MM.1S (cell line): ENCODE data around the gene STRADA.

ENCODE experiments used
- DNase-seq: peaks from one replicate; pipeline ENCODE4 v3.0.0-alpha.2; 2015
- H2AFZ ChIP-seq: fragments of 300-600 bp; sonication (generic); 2 replicates; pipeline ENCODE4 v1.6.0; 2016; ENCODE audit warnings: antibody characterized with exemption, low read length
- H3F3A ChIP-seq: fragments of 300-600 bp; sonication (generic); 2 replicates; pipeline ENCODE4 v1.6.1; 2016; ENCODE audit warnings: mild to moderate bottlenecking, antibody characterized with exemption, low read length, moderate library complexity, mixed read lengths; ENCODE audit not compliant: insufficient read depth
- H3K27ac ChIP-seq: fragments of 300-600 bp; sonication (generic); 2 replicates; pipeline ENCODE4 v1.5.1; 2016; ENCODE audit warnings: mild to moderate bottlenecking, low read length
- H3K27me3 ChIP-seq: fragments of 300-600 bp; sonication (generic); replicated peaks from 2 replicates; pipeline ENCODE4 v1.6.0; 2016; ENCODE audit warnings: low read length; ENCODE audit not compliant: insufficient read depth
- H3K36me3 ChIP-seq: fragments of 300-600 bp; sonication (generic); replicated peaks from 2 replicates; pipeline ENCODE4 v1.6.1; 2016; ENCODE audit warnings: mild to moderate bottlenecking, low read length, mixed read lengths; ENCODE audit not compliant: insufficient read depth
- H3K4me1 ChIP-seq: fragments of 300-600 bp; sonication (generic); 2 replicates; pipeline ENCODE4 v1.6.1; 2016; ENCODE audit warnings: low read length, mixed read lengths
- H3K4me2 ChIP-seq: fragments of 300-600 bp; sonication (generic); 2 replicates; pipeline ENCODE4 v1.6.0; 2016; ENCODE audit warnings: low read depth, low read length
- H3K4me3 ChIP-seq: fragments of 300-600 bp; sonication (generic); 2 replicates; pipeline ENCODE4 v1.5.1; 2016; ENCODE audit warnings: low read length, mixed read lengths
- H3K79me2 ChIP-seq: fragments of 300-600 bp; sonication (generic); 2 replicates; pipeline ENCODE4 v1.6.1; 2016; ENCODE audit warnings: mixed run types, low read length, mixed read lengths
- H3K9ac ChIP-seq: fragments of 300-600 bp; sonication (generic); 2 replicates; pipeline ENCODE4 v1.6.1; 2016; ENCODE audit warnings: low read length, mixed read lengths
- H3K9me2 ChIP-seq: fragments of 300-600 bp; sonication (generic); replicated peaks from 2 replicates; pipeline ENCODE4 v1.6.1; 2016; ENCODE audit warnings: mild to moderate bottlenecking, low read length, mixed read lengths; ENCODE audit not compliant: insufficient read depth
- H3K9me3 ChIP-seq: fragments of 300-600 bp; sonication (generic); replicated peaks from 2 replicates; pipeline ENCODE4 v1.6.1; 2016; ENCODE audit warnings: mild to moderate bottlenecking, low read length, mixed read lengths; ENCODE audit not compliant: insufficient read depth
- H4K20me1 ChIP-seq: fragments of 300-600 bp; sonication (generic); 2 replicates; pipeline ENCODE4 v1.6.1; 2016; ENCODE audit warnings: mild to moderate bottlenecking, low read length, moderate library complexity, mixed read lengths; ENCODE audit not compliant: insufficient read depth
- CTCF ChIP-seq: fragments of 300-600 bp; sonication (generic); IDR thresholded peaks from 2 replicates; pipeline ENCODE4 v1.5.1; 2016; ENCODE audit warnings: antibody characterized with exemption, low read length, mixed read lengths
- EZH2 ChIP-seq: fragments of 300-600 bp; sonication (generic); optimal IDR thresholded peaks from 2 replicates; pipeline ENCODE3; 2017; ENCODE audit warnings: low read depth, mild to moderate bottlenecking, antibody characterized with exemption, low read length, mixed read lengths
- EZH2phosphoT487 ChIP-seq: fragments of 300-600 bp; sonication (generic); IDR thresholded peaks from 2 replicates; pipeline ENCODE4 v1.6.1; 2018; ENCODE audit warnings: antibody characterized with exemption, low read length

The STRADA gene

DNA sequence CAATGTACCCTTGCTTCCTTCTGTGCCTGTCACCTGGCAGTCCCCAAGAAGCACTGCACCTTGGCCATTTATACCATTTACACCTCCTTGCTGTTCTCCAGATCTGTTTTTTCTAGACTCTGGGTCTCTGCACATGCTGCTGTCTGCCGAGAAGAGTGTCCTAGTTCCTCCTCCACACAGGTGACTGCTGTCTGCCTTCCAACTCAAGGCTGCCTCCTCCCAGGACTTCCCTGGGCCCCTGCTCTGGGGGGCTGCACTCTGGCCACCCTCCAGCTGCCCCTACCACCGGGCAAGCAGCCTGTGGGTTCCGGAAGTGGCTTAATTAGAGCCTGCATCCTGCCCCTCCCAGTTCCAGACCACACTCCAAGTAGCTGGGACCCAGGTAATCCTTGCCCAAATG is 35.9 kb downstream of the STRADA start:
- H2AFZ ChIP-seq, result no peak overlapping the region
- no peaks in the 10 kb centered on the region for H3K9me2 ChIP-seq
- H4K20me1 ChIP-seq, result no peaks in the 10 kb centered on the region
- no peak overlapping the region for H3K4me2 ChIP-seq
- no peaks in the 10 kb centered on the region for H3K9me3 ChIP-seq
- H3K27ac ChIP-seq, result no peak overlapping the region
- no peaks in the 10 kb centered on the region for H3K36me3 ChIP-seq
- TF ChIP-seq CTCF (no peak), EZH2 (no peak), EZH2phosphoT487 (no peak)
- DNase-seq, result no peak
- no peaks in the 10 kb centered on the region for H3F3A ChIP-seq
- no peak overlapping the region for H3K9ac ChIP-seq
- H3K4me3 ChIP-seq, result no peak overlapping the region
- H3K4me1 ChIP-seq, result no peaks in the 10 kb centered on the region
- no peaks in the 10 kb centered on the region for H3K79me2 ChIP-seq
- no peaks in the 10 kb centered on the region for H3K27me3 ChIP-seq

- Histone ChIP-seq H3K4me3 (no peak overlapping the region), H3K36me3 (no peaks in the 10 kb centered on the region), H3K79me2 (no peaks in the 10 kb centered on the region), H3F3A (no peaks in the 10 kb centered on the region), H4K20me1 (no peaks in the 10 kb centered on the region), H3K27me3 (no peaks in the 10 kb centered on the region), H2AFZ (no peak overlapping the region), H3K4me1 (no peaks in the 10 kb centered on the region), H3K9me3 (no peaks in the 10 kb centered on the region), H3K9ac (no peak overlapping the region), H3K27ac (no peak overlapping the region), H3K9me2 (no peaks in the 10 kb centered on the region), H3K4me2 (no peak overlapping the region)
- TF ChIP-seq CTCF (no peak), EZH2 (no peak), EZH2phosphoT487 (no peak)
- no peak for DNase-seq
These were observed 36.8 kb downstream of the STRADA start for GRCh38 chr17:63704836-63705235.

- Histone ChIP-seq H3K4me1 (no peaks in the 10 kb centered on the region), H3K9me3 (no peaks in the 10 kb centered on the region), H3F3A (no peaks in the 10 kb centered on the region), H3K4me2 (no peak overlapping the region), H3K9me2 (no peaks in the 10 kb centered on the region), H3K36me3 (no peaks in the 10 kb centered on the region), H3K27ac (no peak overlapping the region), H3K4me3 (no peak overlapping the region), H2AFZ (no peak overlapping the region), H4K20me1 (no peaks in the 10 kb centered on the region), H3K27me3 (no peaks in the 10 kb centered on the region), H3K9ac (no peak overlapping the region), H3K79me2 (no peaks in the 10 kb centered on the region)
- TF ChIP-seq EZH2 (no peak), CTCF (no peak), EZH2phosphoT487 (no peak)
- no peak for DNase-seq
These were observed 37.4 kb downstream of the STRADA start for GRCh38 chr17:63704259-63704576.
